Mesothelial cell of epicardium (in vitro differentiated cells): ENCODE measurements around the gene ZNF548. TPM values are rescaled to one million over a fixed set of nuclear protein-coding genes. Genes with fewer than 3 reads are reported as not detected.
A peak's percentile ranks its signal among the peaks of the same experiment; 100 is the strongest.
"Not testable (repeated sequence)": the region's sequence is repeated elsewhere in the genome, so short reads cannot be mapped to it uniquely, and the experiment has no call there.

Experiments
- DNase-seq, 2 experiments: peaks; one replicate each; pipeline ENCODE4 v3.0.0; 2021; ENCODE audit warnings: low spot score in 2 of 2; ENCODE audit not compliant: unreplicated experiment in 2 of 2
- H3K27ac Mint-ChIP-seq: 2 replicates; pipeline ENCODE4 v1.8.0; 2021; ENCODE audit warnings: mixed read lengths
- H3K27me3 Mint-ChIP-seq: 2 replicates; pipeline ENCODE4 v1.8.0; 2021; ENCODE audit warnings: low read depth, mixed read lengths
- H3K36me3 Mint-ChIP-seq: 2 replicates; pipeline ENCODE4 v1.8.0; 2021; ENCODE audit warnings: mixed read lengths
- H3K4me1 Mint-ChIP-seq: 2 replicates; pipeline ENCODE4 v1.8.0; 2021; ENCODE audit warnings: mixed read lengths
- H3K4me3 Mint-ChIP-seq: 2 replicates; pipeline ENCODE4 v1.8.0; 2021; ENCODE audit warnings: mild to moderate bottlenecking, moderate library complexity, mixed read lengths
- H3K9me3 Mint-ChIP-seq: 2 replicates; pipeline ENCODE4 v1.8.0; 2021; ENCODE audit warnings: mixed read lengths
- total RNA-seq: library from RNA; stranded (reverse); gene quantifications from 3 replicates; pipeline ENCODE4 v1.2.1, GENCODE V29; 2021
- TF ChIP-seq, protein P1 (sequence below): fragments of 200-600 bp; sonication (generic); IDR thresholded peaks from one replicate; pipeline ENCODE4 v1.5.0; 2021; ENCODE audit warnings: antibody characterized with exemption; ENCODE audit not compliant: unreplicated experiment

Gene ZNF548
- total RNA-seq, 1 donor from 2014 or later, result 39.1 TPM

GRCh38 chr19:57363688-57364181, 25.9 kb upstream of the ZNF548 start:
- peaks cover 17% of the 10 kb centered on the region for H3K36me3 Mint-ChIP-seq
- H3K4me3 Mint-ChIP-seq, result peak overlapping the region; percentile 89
- H3K9me3 Mint-ChIP-seq, result no peaks in the 10 kb centered on the region
- TF ChIP-seq, protein P1, sequence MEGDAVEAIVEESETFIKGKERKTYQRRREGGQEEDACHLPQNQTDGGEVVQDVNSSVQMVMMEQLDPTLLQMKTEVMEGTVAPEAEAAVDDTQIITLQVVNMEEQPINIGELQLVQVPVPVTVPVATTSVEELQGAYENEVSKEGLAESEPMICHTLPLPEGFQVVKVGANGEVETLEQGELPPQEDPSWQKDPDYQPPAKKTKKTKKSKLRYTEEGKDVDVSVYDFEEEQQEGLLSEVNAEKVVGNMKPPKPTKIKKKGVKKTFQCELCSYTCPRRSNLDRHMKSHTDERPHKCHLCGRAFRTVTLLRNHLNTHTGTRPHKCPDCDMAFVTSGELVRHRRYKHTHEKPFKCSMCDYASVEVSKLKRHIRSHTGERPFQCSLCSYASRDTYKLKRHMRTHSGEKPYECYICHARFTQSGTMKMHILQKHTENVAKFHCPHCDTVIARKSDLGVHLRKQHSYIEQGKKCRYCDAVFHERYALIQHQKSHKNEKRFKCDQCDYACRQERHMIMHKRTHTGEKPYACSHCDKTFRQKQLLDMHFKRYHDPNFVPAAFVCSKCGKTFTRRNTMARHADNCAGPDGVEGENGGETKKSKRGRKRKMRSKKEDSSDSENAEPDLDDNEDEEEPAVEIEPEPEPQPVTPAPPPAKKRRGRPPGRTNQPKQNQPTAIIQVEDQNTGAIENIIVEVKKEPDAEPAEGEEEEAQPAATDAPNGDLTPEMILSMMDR, result no peak
- no peak for DNase-seq
- H3K4me1 Mint-ChIP-seq, result peaks cover 15% of the 10 kb centered on the region
- H3K27me3 Mint-ChIP-seq, result no peaks in the 10 kb centered on the region
- peak overlapping the region; percentile 99 for H3K27ac Mint-ChIP-seq

DNA sequence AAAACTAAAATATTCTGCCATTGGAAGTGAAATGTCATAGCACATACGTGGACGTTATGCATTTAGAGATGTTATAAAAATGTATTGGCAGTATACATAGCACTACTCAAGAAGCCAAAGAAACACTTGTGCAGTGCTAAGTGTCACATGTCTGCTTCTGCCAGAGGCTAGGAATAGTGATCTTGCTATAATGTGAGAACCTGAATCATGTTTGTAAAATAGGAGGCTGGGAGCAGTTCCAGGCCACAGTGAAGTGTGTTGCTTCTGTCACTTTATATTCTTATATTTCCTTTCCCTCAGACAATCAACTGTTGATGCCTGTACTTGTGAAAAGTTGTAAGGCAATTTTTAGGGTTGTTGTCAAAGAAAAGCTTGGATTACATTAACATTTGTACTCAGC, 22.9 kb upstream of the ZNF548 start:
- Mint-ChIP-seq H3K4me1 (peaks cover 12% of the 10 kb centered on the region), H3K27me3 (no peaks in the 10 kb centered on the region), H3K4me3 (no peak overlapping the region), H3K36me3 (peaks cover 24% of the 10 kb centered on the region), H3K27ac (no peak overlapping the region), H3K9me3 (no peaks in the 10 kb centered on the region)
- TF ChIP-seq, protein P1, result no peak
- no peak for DNase-seq

DNA sequence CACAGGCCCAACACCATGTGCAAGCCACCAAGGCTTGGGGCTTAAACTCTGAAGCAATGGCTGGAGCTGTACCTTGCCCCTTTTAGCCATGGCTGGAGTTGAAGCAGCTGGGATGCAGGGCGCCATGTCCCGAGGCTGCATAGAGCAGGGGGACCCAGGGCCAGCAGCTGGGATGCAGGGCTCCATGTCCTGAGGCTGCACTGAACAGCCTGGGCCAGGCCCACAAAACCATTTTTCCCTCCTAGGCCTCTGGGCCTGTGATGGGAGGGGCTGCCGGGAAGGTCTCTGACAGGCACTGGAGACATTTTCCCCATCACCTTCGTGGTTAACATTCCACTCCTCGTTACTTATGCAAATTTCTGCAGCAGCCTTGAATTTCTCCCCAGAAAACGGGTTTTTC, 15.5 kb upstream of the ZNF548 start:
- no peak for DNase-seq
- H3K4me1 Mint-ChIP-seq, result no peaks in the 10 kb centered on the region
- H3K36me3 Mint-ChIP-seq, result peaks cover 87% of the 10 kb centered on the region
- H3K4me3 Mint-ChIP-seq, result no peak overlapping the region
- peaks cover 54% of the 10 kb centered on the region for H3K9me3 Mint-ChIP-seq
- no peaks in the 10 kb centered on the region for H3K27me3 Mint-ChIP-seq
- TF ChIP-seq, protein P1, result no peak
- H3K27ac Mint-ChIP-seq, result no peak overlapping the region

- not testable (repeated sequence) for H3K4me1 Mint-ChIP-seq, H3K27me3 Mint-ChIP-seq, DNase-seq, H3K27ac Mint-ChIP-seq, H3K4me3 Mint-ChIP-seq
- Mint-ChIP-seq H3K36me3 (peaks cover 90% of the 10 kb centered on the region), H3K9me3 (peaks cover 58% of the 10 kb centered on the region)
Measured at GRCh38 chr19:57374647-57375046, 15.0 kb upstream of the ZNF548 start.

DNA sequence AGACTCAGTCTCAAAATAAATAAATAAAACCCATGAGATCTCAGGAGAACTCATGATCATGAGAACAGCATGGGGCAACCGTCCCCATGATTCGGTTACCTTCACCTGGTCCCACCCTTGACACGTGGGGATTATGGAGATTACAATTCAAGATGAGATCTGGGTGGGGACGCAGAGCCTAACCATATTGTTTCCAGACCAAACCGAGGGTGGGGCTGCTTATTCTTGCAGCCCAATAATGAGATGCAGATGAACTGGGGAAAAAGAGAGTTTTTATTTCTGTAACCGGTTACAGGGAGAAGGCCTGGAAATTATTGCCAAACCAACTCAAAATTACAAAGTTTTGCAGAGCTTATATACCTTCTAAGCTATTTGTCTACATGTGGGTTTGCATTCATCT, 13.5 kb upstream of the ZNF548 start:
- H3K9me3 Mint-ChIP-seq, result peaks cover 68% of the 10 kb centered on the region
- H3K27ac Mint-ChIP-seq, result no peak overlapping the region
- H3K36me3 Mint-ChIP-seq, result peaks cover 87% of the 10 kb centered on the region
- no peak overlapping the region for H3K4me3 Mint-ChIP-seq
- DNase-seq, result no peak
- TF ChIP-seq, protein P1, result no peak
- H3K27me3 Mint-ChIP-seq, result no peaks in the 10 kb centered on the region
- H3K4me1 Mint-ChIP-seq, result no peaks in the 10 kb centered on the region

DNA sequence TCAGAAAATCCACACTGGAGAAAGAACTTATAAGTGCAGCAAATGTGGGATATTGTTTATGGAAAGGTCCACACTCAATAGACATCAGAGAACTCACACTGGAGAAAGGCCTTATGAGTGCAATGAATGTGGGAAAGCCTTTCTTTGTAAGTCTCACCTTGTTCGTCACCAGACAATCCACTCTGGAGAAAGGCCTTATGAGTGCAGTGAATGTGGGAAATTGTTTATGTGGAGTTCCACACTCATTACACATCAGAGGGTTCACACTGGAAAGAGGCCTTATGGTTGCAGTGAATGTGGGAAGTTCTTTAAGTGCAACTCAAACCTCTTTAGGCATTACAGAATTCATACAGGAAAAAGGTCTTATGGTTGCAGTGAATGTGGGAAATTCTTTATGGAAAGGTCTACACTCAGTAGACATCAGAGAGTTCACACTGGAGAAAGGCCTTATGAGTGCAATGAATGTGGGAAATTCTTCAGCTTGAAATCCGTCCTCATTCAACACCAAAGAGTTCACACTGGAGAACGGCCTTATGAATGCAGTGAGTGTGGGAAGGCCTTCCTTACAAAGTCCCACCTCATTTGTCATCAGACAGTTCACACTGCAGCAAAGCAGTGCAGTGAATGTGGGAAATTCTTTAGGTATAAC, 12.0 kb upstream of the ZNF548 start:
- H3K9me3 Mint-ChIP-seq, result peaks cover 67% of the 10 kb centered on the region
- no peak overlapping the region for H3K27ac Mint-ChIP-seq
- DNase-seq, result no peak
- no peak overlapping the region for H3K4me3 Mint-ChIP-seq
- H3K36me3 Mint-ChIP-seq, result peaks cover 74% of the 10 kb centered on the region
- no peaks in the 10 kb centered on the region for H3K4me1 Mint-ChIP-seq
- TF ChIP-seq, protein P1, result no peak
- H3K27me3 Mint-ChIP-seq, result no peaks in the 10 kb centered on the region
